Skeletal muscle tissue (tissue), 4 donors: ENCODE data around the gene GPRC5A. TPM values are rescaled to one million over a fixed set of nuclear protein-coding genes. Genes with fewer than 3 reads are reported as not detected.

Source experiments
- H3K27ac ChIP-seq: one replicate; pipeline ENCODE4 v1.7.0; 2013; ENCODE audit warnings: mild to moderate bottlenecking, low read depth, low read length, inconsistent platforms
- H3K27me3 ChIP-seq, 3 donors: one replicate each; pipeline ENCODE4 v1.7.0; 2013; ENCODE audit warnings: low read length in 3 of 3; ENCODE audit not compliant: control insufficient read depth in 3 of 3, insufficient read depth in 3 of 3
- H3K36me3 ChIP-seq, 3 donors: one replicate each; pipeline ENCODE4 v1.7.0; 2013; ENCODE audit warnings: low read length in 3 of 3; ENCODE audit not compliant: control insufficient read depth in 3 of 3, insufficient read depth in 3 of 3
- H3K4me1 ChIP-seq, 3 donors: one replicate each; pipeline ENCODE4 v1.7.0; 2013; ENCODE audit warnings: low read length in 3 of 3, mild to moderate bottlenecking in 3 of 3; ENCODE audit not compliant: control insufficient read depth in 3 of 3, insufficient read depth in 3 of 3
- H3K4me3 ChIP-seq, 3 donors: one replicate each; pipeline ENCODE4 v1.7.0; 2013; ENCODE audit warnings: low read length in 3 of 3
- H3K9ac ChIP-seq, 3 donors: one replicate each; pipeline ENCODE4 v1.7.0; 2013; ENCODE audit warnings: low read length in 3 of 3, mild to moderate bottlenecking in 3 of 3, moderate library complexity in 2 of 3, low read depth in 1 of 3
- H3K9me3 ChIP-seq, 3 donors: one replicate each; pipeline ENCODE4 v1.7.0; 2013; ENCODE audit warnings: low read length in 3 of 3; ENCODE audit not compliant: control insufficient read depth in 3 of 3
- total RNA-seq: library from RNA; depleted of rRNA; stranded (reverse); fragments of >200 nt; gene quantifications from one replicate; pipeline ENCODE4 v1.2.3, GENCODE V29; 2014
- donor health status: Osteomylitis.

Gene GPRC5A
- total RNA-seq, 1 donor from 2014 or later = 1.0 TPM

GRCh38 chr12:12897302-12897701 lies 5.9 kb downstream of the GPRC5A start:
- Histone ChIP-seq H3K4me3 (no peak overlapping the region), H3K27ac (no peak overlapping the region), H3K36me3 (no peaks in the 10 kb centered on the region), H3K9me3 (no peaks in the 10 kb centered on the region), H3K27me3 (peaks cover 5 to 20% (median 10%) of the 10 kb centered on the region in 3 donors), H3K9ac (no peak overlapping the region), H3K4me1 (peaks cover 0 to 5% (median 0%) of the 10 kb centered on the region in 3 donors)

- Histone ChIP-seq H3K27me3 (peaks cover 0 to 11% (median 4%) of the 10 kb centered on the region in 3 donors), H3K9ac (no peak overlapping the region), H3K4me1 (peaks cover 0 to 5% (median 0%) of the 10 kb centered on the region in 3 donors), H3K27ac (no peak overlapping the region), H3K36me3 (no peaks in the 10 kb centered on the region), H3K4me3 (no peak overlapping the region), H3K9me3 (no peaks in the 10 kb centered on the region)
Observed at GRCh38 chr12:12898136-12898717, 6.9 kb downstream of the GPRC5A start.

DNA sequence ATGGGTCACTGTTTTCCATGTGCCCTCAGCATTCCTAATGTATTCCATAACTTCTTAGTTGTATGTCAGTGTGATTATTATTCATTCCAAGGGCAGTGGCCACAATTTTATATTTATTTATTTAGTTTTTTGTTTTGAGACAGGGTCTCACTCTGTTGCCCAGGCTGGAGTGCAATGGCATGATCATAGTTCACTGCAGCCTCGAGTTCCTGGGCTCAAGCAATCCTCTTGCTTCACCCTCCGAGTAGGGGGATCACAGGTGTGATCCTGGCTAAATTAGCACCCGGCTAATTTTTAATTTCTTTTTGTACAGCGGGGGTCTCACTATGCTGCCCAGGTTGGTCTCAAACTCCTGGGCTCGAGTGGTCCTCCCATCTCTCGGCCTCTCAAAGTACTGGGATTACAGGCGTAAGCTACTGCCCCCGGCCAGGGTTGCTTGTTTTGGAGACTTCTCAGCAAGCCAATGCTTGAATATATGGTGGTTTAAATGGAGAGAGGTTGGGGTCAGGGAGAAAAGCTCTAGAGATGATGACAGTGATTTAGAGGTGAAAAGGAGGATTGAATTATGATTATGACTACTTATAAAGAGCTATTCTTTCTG lies 7.6 kb downstream of the GPRC5A start:
- no peak overlapping the region for H3K9ac ChIP-seq
- H3K27me3 ChIP-seq = peaks cover 0 to 11% (median 4%) of the 10 kb centered on the region in 3 donors
- H3K4me3 ChIP-seq = no peak overlapping the region
- H3K4me1 ChIP-seq = peaks cover 0 to 5% (median 0%) of the 10 kb centered on the region in 3 donors
- no peak overlapping the region for H3K27ac ChIP-seq
- H3K9me3 ChIP-seq = no peaks in the 10 kb centered on the region
- H3K36me3 ChIP-seq = no peaks in the 10 kb centered on the region

- H3K9ac ChIP-seq = no peak overlapping the region
- H3K36me3 ChIP-seq = no peaks in the 10 kb centered on the region
- H3K9me3 ChIP-seq = no peaks in the 10 kb centered on the region
- H3K4me3 ChIP-seq = no peak overlapping the region
- peak overlapping the region; percentile 38 for H3K27ac ChIP-seq
- peaks cover 0 to 11% (median 4%) of the 10 kb centered on the region in 3 donors for H3K27me3 ChIP-seq
- H3K4me1 ChIP-seq = peaks cover 0 to 5% (median 0%) of the 10 kb centered on the region in 3 donors
Observed at GRCh38 chr12:12899530-12900380, 8.4 kb downstream of the GPRC5A start.

GRCh38 chr12:12900786-12901157 lies 9.4 kb downstream of the GPRC5A start:
- no peak overlapping the region for H3K9ac ChIP-seq
- H3K9me3 ChIP-seq = no peaks in the 10 kb centered on the region
- peak overlapping the region; percentile 71 for H3K27ac ChIP-seq
- H3K36me3 ChIP-seq = no peaks in the 10 kb centered on the region
- peaks cover 0 to 5% (median 0%) of the 10 kb centered on the region in 3 donors for H3K4me1 ChIP-seq
- H3K27me3 ChIP-seq = peaks cover 0 to 11% (median 4%) of the 10 kb centered on the region in 3 donors
- no peak overlapping the region for H3K4me3 ChIP-seq

- Histone ChIP-seq H3K27me3 (peaks cover 0 to 11% (median 4%) of the 10 kb centered on the region in 3 donors), H3K9me3 (no peaks in the 10 kb centered on the region), H3K27ac (peak overlapping the region; percentile 71), H3K36me3 (no peaks in the 10 kb centered on the region), H3K4me3 (no peak overlapping the region), H3K4me1 (peaks cover 0 to 5% (median 0%) of the 10 kb centered on the region in 3 donors), H3K9ac (peak overlapping the region in 1 of 3 donors; percentile 44)
Observed at GRCh38 chr12:12901158-12901791, 9.9 kb downstream of the GPRC5A start.

GRCh38 chr12:12902036-12902435 lies 10.7 kb downstream of the GPRC5A start:
- no peaks in the 10 kb centered on the region for H3K36me3 ChIP-seq
- H3K9me3 ChIP-seq = no peaks in the 10 kb centered on the region
- H3K9ac ChIP-seq = no peak overlapping the region
- H3K27me3 ChIP-seq = peaks cover 0 to 11% (median 4%) of the 10 kb centered on the region in 3 donors
- no peak overlapping the region for H3K4me3 ChIP-seq
- peak overlapping the region; percentile 68 for H3K27ac ChIP-seq
- H3K4me1 ChIP-seq = peaks cover 0 to 5% (median 0%) of the 10 kb centered on the region in 3 donors

GRCh38 chr12:12903642-12904609 lies 12.6 kb downstream of the GPRC5A start:
- H3K27ac ChIP-seq = no peak overlapping the region
- H3K9ac ChIP-seq = no peak overlapping the region
- H3K27me3 ChIP-seq = peaks cover 0 to 11% (median 4%) of the 10 kb centered on the region in 3 donors
- peaks cover 0 to 5% (median 0%) of the 10 kb centered on the region in 3 donors for H3K4me1 ChIP-seq
- H3K9me3 ChIP-seq = no peaks in the 10 kb centered on the region
- no peaks in the 10 kb centered on the region for H3K36me3 ChIP-seq
- no peak overlapping the region for H3K4me3 ChIP-seq

- no peaks in the 10 kb centered on the region for H3K27me3 ChIP-seq
- H3K4me1 ChIP-seq = peaks cover 0 to 7% (median 4%) of the 10 kb centered on the region in 3 donors
- H3K36me3 ChIP-seq = no peaks in the 10 kb centered on the region
- H3K9me3 ChIP-seq = no peaks in the 10 kb centered on the region
- no peak overlapping the region for H3K4me3 ChIP-seq
- no peak overlapping the region for H3K27ac ChIP-seq
- no peak overlapping the region for H3K9ac ChIP-seq
Observed at GRCh38 chr12:12907552-12907951, 16.2 kb downstream of the GPRC5A start.
